Measurements from ENCODE around the gene GPR31.
"Not testable (repeated sequence)": the region's sequence is repeated elsewhere in the genome, so short reads cannot be mapped to it uniquely, and the experiment has no call there.

Gene GPR31

GRCh38 chr6:167167699-167168098, 9.9 kb upstream of the GPR31 start:
- not testable (repeated sequence) for DNase-seq (ENCODE audit: low spot score)

GRCh38 chr6:167165858-167166471, 8.2 kb upstream of the GPR31 start:
- DNase-seq (ENCODE audit: low spot score) = no peak

- DNase-seq (ENCODE audit: low spot score) = no peak
These were observed 6.5 kb upstream of the GPR31 start for GRCh38 chr6:167164261-167164660.

GRCh38 chr6:167163476-167164011, 5.8 kb upstream of the GPR31 start:
- no peak for DNase-seq (ENCODE audit: low spot score)

GRCh38 chr6:167162591-167162990, 4.8 kb upstream of the GPR31 start:
- no peak for DNase-seq (ENCODE audit: low spot score)

GRCh38 chr6:167161851-167162467, 4.2 kb upstream of the GPR31 start:
- no peak for DNase-seq (ENCODE audit: low spot score)

- no peak for DNase-seq (ENCODE audit: low spot score)
These were observed 366 bp downstream of the GPR31 start for GRCh38 chr6:167157414-167157813.

- DNase-seq (ENCODE audit: low spot score) = no peak
These were observed 2.9 kb downstream of the GPR31 start for GRCh38 chr6:167154895-167155294.

GRCh38 chr6:167154291-167154690, 3.5 kb downstream of the GPR31 start:
- no peak for DNase-seq (ENCODE audit: low spot score)

- DNase-seq (ENCODE audit: low spot score) = peak; percentile 27
These were observed 4.2 kb downstream of the GPR31 start for GRCh38 chr6:167153521-167153959.

- peak; percentile 22 for DNase-seq (ENCODE audit: low spot score)
These were observed 4.9 kb downstream of the GPR31 start for GRCh38 chr6:167152862-167153261.

- no peak for DNase-seq (ENCODE audit: low spot score)
These were observed 6.1 kb downstream of the GPR31 start for GRCh38 chr6:167151648-167152047.

GRCh38 chr6:167150941-167151549, 6.7 kb downstream of the GPR31 start:
- no peak for DNase-seq (ENCODE audit: low spot score)

- DNase-seq (ENCODE audit: low spot score) = no peak
These were observed 8.8 kb downstream of the GPR31 start for GRCh38 chr6:167148997-167149396.

GRCh38 chr6:167148021-167148420, 9.8 kb downstream of the GPR31 start:
- no peak for DNase-seq (ENCODE audit: low spot score)

GRCh38 chr6:167146977-167147376, 10.8 kb downstream of the GPR31 start:
- DNase-seq (ENCODE audit: low spot score) = no peak

GRCh38 chr6:167146135-167146534, 11.6 kb downstream of the GPR31 start:
- DNase-seq (ENCODE audit: low spot score) = no peak

- DNase-seq (ENCODE audit: low spot score) = no peak
These were observed 12.3 kb downstream of the GPR31 start for GRCh38 chr6:167145461-167145860.

- DNase-seq (ENCODE audit: low spot score) = no peak
These were observed 14.7 kb downstream of the GPR31 start for GRCh38 chr6:167143041-167143440.

GRCh38 chr6:167142433-167142761, 15.4 kb downstream of the GPR31 start:
- DNase-seq (ENCODE audit: low spot score) = no peak

- DNase-seq (ENCODE audit: low spot score) = peak; percentile 57
These were observed 15.9 kb downstream of the GPR31 start for GRCh38 chr6:167141667-167142432.

GRCh38 chr6:167140589-167141474, 16.9 kb downstream of the GPR31 start:
- peak; percentile 26 for DNase-seq (ENCODE audit: low spot score)

Measured in NAMALWA (cell line).